RWPE1 (cell line): ENCODE measurements around the gene ATG3.
A peak's percentile ranks its signal among the peaks of the same experiment; 100 is the strongest.

Experiments used
- CTCF ChIA-PET: fragments of 350-600 bp; sonication (Branson Sonifier 250); formaldehyde crosslinking; extraction: SDS; loops from one replicate; lab custom pipeline; 2021; lab: Yijun Ruan, JAX
- POLR2A ChIA-PET: fragments of 400-600 bp; formaldehyde crosslinking; extraction: SDS; loops from one replicate; lab custom pipeline; 2020; ENCODE audit warnings: antibody characterized with exemption; ENCODE audit not compliant: low non-redundant PET; lab: Yijun Ruan, JAX
- DNase-seq: peaks from one replicate; pipeline ENCODE4 v3.0.0; 2012; ENCODE audit warnings: low spot score
- H3K27ac ChIP-seq: fragments of 450-650 bp; 2 replicates; pipeline ENCODE4 v1.5.1; 2017
- TF ChIP-seq, protein P1 (sequence below): fragments of 450-650 bp; conservative IDR thresholded peaks from 2 replicates; pipeline ENCODE4 v1.5.1; 2017; ENCODE audit warnings: low read depth, mild to moderate bottlenecking

ATG3 gene

DNA sequence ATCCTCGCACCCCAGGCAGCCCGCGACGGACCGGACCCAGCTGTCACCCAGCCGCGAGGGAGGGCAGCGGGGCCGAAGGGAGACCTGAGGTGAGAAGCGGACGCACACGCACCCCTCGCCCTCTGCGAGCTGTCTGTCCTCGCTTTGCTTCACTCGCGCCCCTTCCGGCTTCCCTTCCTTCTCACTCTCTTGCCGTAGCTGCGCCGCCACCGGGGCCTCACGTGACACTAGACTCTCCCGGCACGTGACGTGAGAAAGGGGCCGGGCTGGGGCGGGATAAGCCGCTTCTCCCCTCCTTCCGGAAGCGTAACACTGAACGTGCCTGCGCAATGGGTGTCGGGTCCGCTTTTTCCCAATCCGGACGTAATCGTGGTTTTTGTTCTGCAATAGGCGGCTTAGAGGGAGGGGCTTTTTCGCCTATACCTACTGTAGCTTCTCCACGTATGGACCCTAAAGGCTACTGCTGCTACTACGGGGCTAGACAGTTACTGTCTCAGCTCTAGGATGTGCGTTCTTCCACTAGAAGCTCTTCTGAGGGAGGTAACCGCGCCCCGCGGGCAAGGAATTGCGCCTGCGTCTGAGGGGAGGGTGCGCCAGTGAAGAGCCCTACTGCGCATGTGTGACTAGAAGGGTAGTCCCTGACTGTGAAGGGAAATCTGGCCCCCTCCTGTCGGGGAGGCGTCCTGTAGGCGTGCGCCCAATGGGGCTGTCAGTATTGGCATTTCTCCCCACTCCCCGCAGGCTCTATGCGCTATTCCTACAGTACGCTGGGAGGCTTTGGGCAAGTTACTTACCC lies at the start of gene ATG3, which contains the start of gene SLC35A5:
TSS of gene ATG3 (minus strand) at position 229 of the 796 bp plus-strand sequence. CDS start 434 bp downstream, outside the sequence.
TSS of gene SLC35A5 (plus strand) at position 312 of the 796 bp plus-strand sequence. CDS start 1,359 bp downstream, outside the sequence.
- H3K27ac ChIP-seq: peak within 1 kb of the TSS; percentile 97
- DNase-seq: peak; percentile 98
- TF ChIP-seq, protein P1, sequence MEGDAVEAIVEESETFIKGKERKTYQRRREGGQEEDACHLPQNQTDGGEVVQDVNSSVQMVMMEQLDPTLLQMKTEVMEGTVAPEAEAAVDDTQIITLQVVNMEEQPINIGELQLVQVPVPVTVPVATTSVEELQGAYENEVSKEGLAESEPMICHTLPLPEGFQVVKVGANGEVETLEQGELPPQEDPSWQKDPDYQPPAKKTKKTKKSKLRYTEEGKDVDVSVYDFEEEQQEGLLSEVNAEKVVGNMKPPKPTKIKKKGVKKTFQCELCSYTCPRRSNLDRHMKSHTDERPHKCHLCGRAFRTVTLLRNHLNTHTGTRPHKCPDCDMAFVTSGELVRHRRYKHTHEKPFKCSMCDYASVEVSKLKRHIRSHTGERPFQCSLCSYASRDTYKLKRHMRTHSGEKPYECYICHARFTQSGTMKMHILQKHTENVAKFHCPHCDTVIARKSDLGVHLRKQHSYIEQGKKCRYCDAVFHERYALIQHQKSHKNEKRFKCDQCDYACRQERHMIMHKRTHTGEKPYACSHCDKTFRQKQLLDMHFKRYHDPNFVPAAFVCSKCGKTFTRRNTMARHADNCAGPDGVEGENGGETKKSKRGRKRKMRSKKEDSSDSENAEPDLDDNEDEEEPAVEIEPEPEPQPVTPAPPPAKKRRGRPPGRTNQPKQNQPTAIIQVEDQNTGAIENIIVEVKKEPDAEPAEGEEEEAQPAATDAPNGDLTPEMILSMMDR: no peak
- ChIA-PET CTCF (interaction anchor here (0.6 to 0.9 kb wide), 4 partner anchors 31 to 1495 kb away, joined by 3 to 4 read pairs (median 3); partner anchors contain the start of genes CCDC191 and QTRT2), POLR2A (interaction anchor here (0.6 to 0.8 kb wide), 2 partner anchors 79 to 921 kb away, joined by 3 to 4 read pairs; no protein-coding TSS in a partner anchor)

DNA sequence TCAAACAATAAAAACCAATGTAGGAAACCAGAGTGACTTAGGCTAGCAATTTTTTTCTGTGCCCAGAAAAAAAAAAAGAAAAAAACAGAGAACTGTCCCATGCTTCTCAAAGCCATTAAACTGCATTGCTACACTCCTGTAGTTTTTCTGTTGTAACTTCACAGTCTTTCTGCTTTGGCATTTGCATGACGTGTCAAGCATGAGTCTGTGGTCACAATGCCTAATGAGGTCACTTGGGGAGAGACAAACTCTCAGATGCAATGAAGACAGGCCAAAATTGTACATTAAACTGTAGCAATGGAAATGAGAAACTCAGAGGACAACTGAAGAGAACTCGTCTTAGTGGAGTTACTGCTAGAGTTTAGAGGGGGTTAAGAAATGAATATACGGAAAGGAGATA lies 48.4 kb upstream of the ATG3 start:
- ChIA-PET CTCF (interaction anchor here (0.6 kb wide), 1 partner anchor 1735 kb away, joined by 3 read pairs; no protein-coding TSS in a partner anchor), POLR2A (no interaction called here)
- TF ChIP-seq, protein P1: no peak
- no peak overlapping the region for H3K27ac ChIP-seq
- DNase-seq: no peak

DNA sequence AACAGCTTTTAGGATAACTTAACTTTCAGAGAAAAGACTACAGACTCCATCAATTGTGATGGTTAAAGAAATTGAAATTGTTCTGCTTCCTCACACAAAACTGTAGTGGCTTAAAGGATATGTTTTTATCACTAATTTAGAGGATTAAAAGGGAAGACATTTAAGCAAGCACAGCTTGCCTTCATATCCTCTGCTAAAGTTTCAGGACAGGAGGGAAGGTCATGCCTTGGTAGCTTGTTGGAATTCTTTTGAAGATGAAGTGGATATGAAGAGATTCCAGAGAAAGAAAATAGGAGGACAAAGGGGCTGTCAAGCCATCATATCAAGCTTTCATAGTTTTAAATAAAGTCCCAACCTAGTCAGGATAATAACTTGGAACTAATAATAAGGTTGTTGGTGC lies 46.1 kb upstream of the ATG3 start:
- TF ChIP-seq, protein P1: no peak
- ChIA-PET CTCF (interaction anchor here (0.6 kb wide), 1 partner anchor 209 kb away, joined by 3 read pairs; no protein-coding TSS in a partner anchor), POLR2A (no interaction called here)
- no peak for DNase-seq
- no peak overlapping the region for H3K27ac ChIP-seq

DNA sequence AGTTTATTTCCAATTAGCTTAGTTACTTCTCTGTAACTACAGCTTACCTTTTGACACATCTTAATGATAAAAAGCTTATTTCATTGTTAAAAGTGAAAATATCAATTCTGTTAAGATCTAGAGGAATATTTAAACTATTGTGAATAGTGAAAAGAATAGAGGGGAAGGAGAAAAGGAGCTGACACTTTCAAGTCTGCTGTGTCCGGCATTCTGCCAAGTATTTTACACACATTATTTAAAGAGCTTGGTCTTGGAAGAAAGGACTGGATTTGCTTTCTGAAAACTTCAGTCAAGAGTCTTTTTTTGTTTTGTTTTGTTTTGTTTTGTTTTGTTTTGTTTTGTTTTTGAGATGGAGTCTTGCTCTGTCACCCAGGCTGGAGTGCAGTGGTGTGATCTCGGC lies 44.3 kb upstream of the ATG3 start:
- H3K27ac ChIP-seq: no peak overlapping the region
- CTCF ChIA-PET: interaction anchor here (0.7 kb wide), 1 partner anchor 24 kb away, joined by 4 read pairs; no protein-coding TSS in a partner anchor
- DNase-seq: no peak
- POLR2A ChIA-PET: no interaction called here
- TF ChIP-seq, protein P1: no peak

DNA sequence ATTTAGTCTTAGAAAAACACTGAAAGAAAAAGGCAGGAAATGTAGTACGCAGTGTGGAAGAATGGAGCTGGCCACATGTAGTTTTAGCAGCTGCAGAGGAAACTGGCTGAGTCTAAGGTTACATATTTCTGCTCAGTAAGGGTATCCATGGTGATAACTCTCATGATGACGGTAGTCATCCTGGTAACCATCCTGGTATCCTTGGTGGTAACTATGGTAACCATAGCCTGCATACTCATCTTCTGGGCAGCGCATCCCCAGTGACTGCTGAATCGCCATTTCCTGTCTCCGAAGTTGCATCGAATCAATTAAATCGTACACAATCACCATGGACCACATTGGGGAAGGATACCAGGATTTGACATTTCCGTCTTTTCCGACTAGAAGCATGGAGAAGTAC lies 43.5 kb upstream of the ATG3 start:
- POLR2A ChIA-PET: no interaction called here
- H3K27ac ChIP-seq: no peak overlapping the region
- CTCF ChIA-PET: no interaction called here
- TF ChIP-seq, protein P1: no peak
- DNase-seq: no peak

DNA sequence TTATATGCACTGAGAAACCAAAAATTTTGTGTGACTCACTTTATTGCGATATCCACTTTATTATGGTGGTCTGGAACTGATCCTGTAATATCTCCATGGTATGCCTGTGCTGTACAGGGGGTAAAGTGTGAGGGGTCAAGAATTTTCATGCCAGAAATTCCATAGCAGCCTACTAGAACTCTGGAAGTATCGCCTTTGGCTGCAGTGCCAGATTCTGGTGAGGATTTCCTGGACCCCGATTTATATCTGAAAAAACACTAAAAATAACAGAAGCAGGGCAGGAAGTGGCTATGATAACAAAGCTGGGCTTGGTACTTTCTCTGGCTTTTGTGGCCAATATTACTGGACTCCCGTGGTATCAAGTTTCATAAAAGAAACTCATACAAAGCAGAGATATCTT lies 42.8 kb upstream of the ATG3 start:
- CTCF ChIA-PET: no interaction called here
- POLR2A ChIA-PET: no interaction called here
- H3K27ac ChIP-seq: no peak overlapping the region
- no peak for DNase-seq
- TF ChIP-seq, protein P1: no peak
